ENCODE measurements around the gene DNAH8. TPM values are rescaled to one million over a fixed set of nuclear protein-coding genes. Genes with fewer than 3 reads are reported as not detected.

The DNAH8 gene
- polyA plus RNA-seq, 1 of the 3 experiments (the other 2 are of a cell fraction), result not detected

DNA sequence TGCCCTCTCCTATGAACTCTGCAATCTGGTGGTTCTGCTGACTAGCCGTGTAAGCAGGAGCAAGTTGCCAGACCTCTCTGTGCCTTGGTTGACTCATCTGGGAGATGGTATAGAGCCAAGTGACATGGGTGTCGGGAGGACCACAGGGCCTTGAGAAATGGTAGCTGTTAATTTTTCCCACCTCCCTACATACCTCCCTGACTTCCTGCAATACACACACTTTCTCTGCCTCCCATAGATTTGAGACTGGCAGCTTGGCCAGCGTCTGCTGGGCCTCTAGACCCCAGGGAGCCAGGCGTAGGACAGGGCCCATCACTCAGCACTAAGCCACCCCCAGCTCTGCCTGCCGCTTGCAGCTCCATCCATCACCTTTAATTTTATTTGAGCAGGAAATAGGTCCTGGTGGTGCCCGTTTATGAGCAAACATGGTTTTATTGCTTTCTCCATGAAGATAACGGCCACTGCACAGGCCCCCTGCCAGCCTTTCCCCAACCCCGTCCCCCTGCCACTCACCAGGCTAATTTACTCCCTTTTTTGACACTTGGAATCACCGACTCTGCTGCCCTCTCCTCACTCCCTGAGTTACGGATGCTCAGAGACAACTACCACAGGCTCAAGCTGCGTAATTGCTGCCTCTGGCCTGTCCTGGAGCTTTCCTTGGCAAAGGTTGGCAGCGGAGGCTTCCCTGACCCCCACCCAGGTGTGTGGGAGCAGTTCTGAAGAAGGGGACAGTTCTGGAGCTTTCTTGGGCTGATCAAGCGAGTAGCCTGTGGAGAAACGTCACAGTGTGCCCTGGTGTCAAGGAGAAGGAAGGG, 344.6 kb downstream of the DNAH8 start (continued):
- TF ChIP-seq, protein P1, sequence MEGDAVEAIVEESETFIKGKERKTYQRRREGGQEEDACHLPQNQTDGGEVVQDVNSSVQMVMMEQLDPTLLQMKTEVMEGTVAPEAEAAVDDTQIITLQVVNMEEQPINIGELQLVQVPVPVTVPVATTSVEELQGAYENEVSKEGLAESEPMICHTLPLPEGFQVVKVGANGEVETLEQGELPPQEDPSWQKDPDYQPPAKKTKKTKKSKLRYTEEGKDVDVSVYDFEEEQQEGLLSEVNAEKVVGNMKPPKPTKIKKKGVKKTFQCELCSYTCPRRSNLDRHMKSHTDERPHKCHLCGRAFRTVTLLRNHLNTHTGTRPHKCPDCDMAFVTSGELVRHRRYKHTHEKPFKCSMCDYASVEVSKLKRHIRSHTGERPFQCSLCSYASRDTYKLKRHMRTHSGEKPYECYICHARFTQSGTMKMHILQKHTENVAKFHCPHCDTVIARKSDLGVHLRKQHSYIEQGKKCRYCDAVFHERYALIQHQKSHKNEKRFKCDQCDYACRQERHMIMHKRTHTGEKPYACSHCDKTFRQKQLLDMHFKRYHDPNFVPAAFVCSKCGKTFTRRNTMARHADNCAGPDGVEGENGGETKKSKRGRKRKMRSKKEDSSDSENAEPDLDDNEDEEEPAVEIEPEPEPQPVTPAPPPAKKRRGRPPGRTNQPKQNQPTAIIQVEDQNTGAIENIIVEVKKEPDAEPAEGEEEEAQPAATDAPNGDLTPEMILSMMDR (IDR thresholded peaks at IDR 0.05), result no peak
- no peak for TF ChIP-seq GABPA (IDR thresholded peaks at IDR 0.05; ENCODE audit: low read depth)

DNA sequence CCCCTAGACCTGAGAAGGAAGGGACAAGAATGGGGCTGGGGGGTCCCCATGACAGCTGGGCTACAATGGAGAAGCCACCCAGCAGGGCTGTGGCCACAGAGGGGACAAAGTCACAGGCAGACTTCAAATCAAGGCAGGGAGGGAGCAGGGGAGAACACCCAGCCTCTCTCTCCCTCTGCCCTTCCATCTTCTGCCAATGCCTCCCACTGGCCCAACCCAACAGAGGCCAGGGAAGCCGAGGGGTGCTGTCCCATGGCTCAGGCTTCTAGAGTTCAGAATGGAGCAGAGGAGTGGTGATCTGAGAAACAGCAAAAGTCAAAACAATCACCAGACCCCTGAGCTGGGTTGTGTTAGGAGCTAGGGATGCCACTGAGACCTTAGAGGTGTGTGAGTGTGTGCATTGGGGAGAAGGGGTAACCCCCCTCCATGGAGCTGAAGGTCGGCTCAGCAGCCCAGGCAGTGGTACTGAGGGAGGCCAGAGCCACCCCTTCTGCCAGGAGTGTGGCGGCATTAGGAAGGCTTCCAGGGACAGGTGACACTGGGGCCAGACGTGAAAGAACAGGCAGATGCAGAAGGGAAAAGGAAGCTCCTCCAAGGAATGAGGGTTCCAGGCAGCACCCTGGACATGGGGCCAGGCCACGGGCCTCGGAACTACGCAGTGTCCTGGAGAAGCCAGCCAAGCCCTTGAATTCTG, 345.5 kb downstream of the DNAH8 start:
- no peak overlapping the region for H3K27ac ChIP-seq (ENCODE audit: low read depth in 2 of 2, low read length in 1 of 2)
- H3K4me3 ChIP-seq (ENCODE audit: low read depth in 2 of 2, low read length in 1 of 2), result no peak overlapping the region
- WGBS (ENCODE audit: low lambda C conversion rate), result 50% methylated on average over 7 of the region's 7 CpGs
- ChIA-PET POLR2A (no interaction called here), CTCF (interaction anchor here (0.6 to 2.9 kb wide), 9 partner anchors 31 to 401 kb away, joined by 3 to 11 read pairs (median 5); partner anchors contain the start of gene SAYSD1)
- H3K4me1 ChIP-seq (ENCODE audit: control insufficient read depth in 1 of 2, insufficient read depth in 2 of 2, low read depth in 1 of 2, low read length in 1 of 2), result peaks cover 0 to 58% of the 10 kb centered on the region in 2 experiments; a peak in 2 of 4 replicates
- H4K20me1 ChIP-seq (ENCODE audit: insufficient read depth), result no peaks in the 10 kb centered on the region
- no peaks in the 10 kb centered on the region for H3F3A ChIP-seq (replicated peaks; ENCODE audit: insufficient read depth)
- no peak for DNase-seq
- H3K27me3 ChIP-seq (ENCODE audit: insufficient read depth), result no peaks in the 10 kb centered on the region
- H3K79me2 ChIP-seq (ENCODE audit: insufficient read depth), result no peaks in the 10 kb centered on the region
- no peak overlapping the region for H3K9ac ChIP-seq
- H3K9me2 ChIP-seq, result no peaks in the 10 kb centered on the region
- no peaks in the 10 kb centered on the region for H3K36me3 ChIP-seq (replicated peaks in 1 of 2; ENCODE audit: control insufficient read depth in 1 of 2, insufficient read depth in 2 of 2, low read length in 1 of 2)
- TF ChIP-seq POLR2AphosphoS5 (IDR thresholded peaks at IDR 0.05; ENCODE audit: low read depth, low read length), result no peak
- TF ChIP-seq, protein P2, sequence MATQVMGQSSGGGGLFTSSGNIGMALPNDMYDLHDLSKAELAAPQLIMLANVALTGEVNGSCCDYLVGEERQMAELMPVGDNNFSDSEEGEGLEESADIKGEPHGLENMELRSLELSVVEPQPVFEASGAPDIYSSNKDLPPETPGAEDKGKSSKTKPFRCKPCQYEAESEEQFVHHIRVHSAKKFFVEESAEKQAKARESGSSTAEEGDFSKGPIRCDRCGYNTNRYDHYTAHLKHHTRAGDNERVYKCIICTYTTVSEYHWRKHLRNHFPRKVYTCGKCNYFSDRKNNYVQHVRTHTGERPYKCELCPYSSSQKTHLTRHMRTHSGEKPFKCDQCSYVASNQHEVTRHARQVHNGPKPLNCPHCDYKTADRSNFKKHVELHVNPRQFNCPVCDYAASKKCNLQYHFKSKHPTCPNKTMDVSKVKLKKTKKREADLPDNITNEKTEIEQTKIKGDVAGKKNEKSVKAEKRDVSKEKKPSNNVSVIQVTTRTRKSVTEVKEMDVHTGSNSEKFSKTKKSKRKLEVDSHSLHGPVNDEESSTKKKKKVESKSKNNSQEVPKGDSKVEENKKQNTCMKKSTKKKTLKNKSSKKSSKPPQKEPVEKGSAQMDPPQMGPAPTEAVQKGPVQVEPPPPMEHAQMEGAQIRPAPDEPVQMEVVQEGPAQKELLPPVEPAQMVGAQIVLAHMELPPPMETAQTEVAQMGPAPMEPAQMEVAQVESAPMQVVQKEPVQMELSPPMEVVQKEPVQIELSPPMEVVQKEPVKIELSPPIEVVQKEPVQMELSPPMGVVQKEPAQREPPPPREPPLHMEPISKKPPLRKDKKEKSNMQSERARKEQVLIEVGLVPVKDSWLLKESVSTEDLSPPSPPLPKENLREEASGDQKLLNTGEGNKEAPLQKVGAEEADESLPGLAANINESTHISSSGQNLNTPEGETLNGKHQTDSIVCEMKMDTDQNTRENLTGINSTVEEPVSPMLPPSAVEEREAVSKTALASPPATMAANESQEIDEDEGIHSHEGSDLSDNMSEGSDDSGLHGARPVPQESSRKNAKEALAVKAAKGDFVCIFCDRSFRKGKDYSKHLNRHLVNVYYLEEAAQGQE (IDR thresholded peaks at IDR 0.05; ENCODE audit: low read depth, low read length), result no peak
- no peak overlapping the region for H3K4me2 ChIP-seq
- no peak overlapping the region for H2AFZ ChIP-seq (ENCODE audit: low read depth)
- no peaks in the 10 kb centered on the region for H3K9me3 ChIP-seq

DNA sequence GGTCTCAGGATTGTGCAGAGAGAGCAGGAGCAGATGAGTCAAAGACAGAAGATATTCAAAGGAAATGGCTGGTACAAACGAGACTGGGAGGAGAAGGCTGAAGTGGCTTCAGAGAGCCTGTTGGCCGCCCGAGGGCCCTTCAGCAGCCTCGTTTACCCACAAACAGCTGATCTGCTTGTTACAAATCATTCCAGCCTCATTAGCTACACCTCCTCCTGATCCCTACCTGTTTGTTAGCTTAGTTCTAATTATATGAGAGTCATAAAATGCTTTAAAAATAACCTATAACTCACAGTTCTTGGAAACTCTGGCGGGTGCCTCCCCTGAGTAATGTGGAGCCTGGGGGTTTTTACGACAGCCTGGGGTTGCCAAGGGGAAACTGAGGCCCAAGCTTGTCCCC, 346.1 kb downstream of the DNAH8 start:
- no peak for TF ChIP-seq EZH2phosphoT487 (IDR thresholded peaks at IDR 0.05; ENCODE audit: borderline replicate concordance, low read depth)
- TF ChIP-seq, protein P3, sequence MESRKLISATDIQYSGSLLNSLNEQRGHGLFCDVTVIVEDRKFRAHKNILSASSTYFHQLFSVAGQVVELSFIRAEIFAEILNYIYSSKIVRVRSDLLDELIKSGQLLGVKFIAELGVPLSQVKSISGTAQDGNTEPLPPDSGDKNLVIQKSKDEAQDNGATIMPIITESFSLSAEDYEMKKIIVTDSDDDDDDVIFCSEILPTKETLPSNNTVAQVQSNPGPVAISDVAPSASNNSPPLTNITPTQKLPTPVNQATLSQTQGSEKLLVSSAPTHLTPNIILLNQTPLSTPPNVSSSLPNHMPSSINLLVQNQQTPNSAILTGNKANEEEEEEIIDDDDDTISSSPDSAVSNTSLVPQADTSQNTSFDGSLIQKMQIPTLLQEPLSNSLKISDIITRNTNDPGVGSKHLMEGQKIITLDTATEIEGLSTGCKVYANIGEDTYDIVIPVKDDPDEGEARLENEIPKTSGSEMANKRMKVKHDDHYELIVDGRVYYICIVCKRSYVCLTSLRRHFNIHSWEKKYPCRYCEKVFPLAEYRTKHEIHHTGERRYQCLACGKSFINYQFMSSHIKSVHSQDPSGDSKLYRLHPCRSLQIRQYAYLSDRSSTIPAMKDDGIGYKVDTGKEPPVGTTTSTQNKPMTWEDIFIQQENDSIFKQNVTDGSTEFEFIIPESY (IDR thresholded peaks at IDR 0.05; ENCODE audit: borderline replicate concordance, low read depth), result no peak
- DNase-seq, result no peak
- Histone ChIP-seq H3K9me2 (no peaks in the 10 kb centered on the region), H3F3A (replicated peaks; ENCODE audit: insufficient read depth) (no peaks in the 10 kb centered on the region), H2AFZ (ENCODE audit: low read depth) (no peak overlapping the region), H3K79me2 (ENCODE audit: insufficient read depth) (no peaks in the 10 kb centered on the region), H3K27me3 (ENCODE audit: insufficient read depth) (no peaks in the 10 kb centered on the region), H3K9me3 (no peaks in the 10 kb centered on the region), H3K27ac (ENCODE audit: low read depth in 2 of 2, low read length in 1 of 2) (no peak overlapping the region), H3K4me1 (ENCODE audit: control insufficient read depth in 1 of 2, insufficient read depth in 2 of 2, low read depth in 1 of 2, low read length in 1 of 2) (peaks cover 0 to 58% of the 10 kb centered on the region in 2 experiments; a peak in 2 of 4 replicates), H3K36me3 (replicated peaks in 1 of 2; ENCODE audit: control insufficient read depth in 1 of 2, insufficient read depth in 2 of 2, low read length in 1 of 2) (no peaks in the 10 kb centered on the region), H3K9ac (no peak overlapping the region), H3K4me3 (ENCODE audit: low read depth in 2 of 2, low read length in 1 of 2) (no peak overlapping the region), H4K20me1 (ENCODE audit: insufficient read depth) (no peaks in the 10 kb centered on the region), H3K4me2 (no peak overlapping the region)
- CTCF ChIA-PET, result interaction anchor here (0.5 to 2.9 kb wide), 8 partner anchors 31 to 400 kb away, joined by 3 to 11 read pairs (median 5); partner anchors contain the start of gene SAYSD1
- WGBS (ENCODE audit: low lambda C conversion rate), result 27% methylated on average over 6 of the region's 6 CpGs
- POLR2A ChIA-PET, result no interaction called here
